K562 (cell line): ENCODE data around the gene SYCP3. TPM values are rescaled to one million over a fixed set of nuclear protein-coding genes. Genes with fewer than 3 reads are reported as not detected.
A peak's percentile ranks its signal among the peaks of the same experiment; 100 is the strongest.

Experiments used
- ATAC-seq: fragments of 200-7000 bp; cut with Tn5 transposase; 3 replicates; pipeline ENCODE4 v1.9.1; 2020; ENCODE audit warnings: moderate library complexity
- BruUV-seq: library from RNA; stranded (reverse); fragments of 400-500 nt; replicated peaks from 2 replicates; lab custom pipeline; 2021; lab: Mats Ljungman, UMichigan
- CTCF ChIA-PET: fragments of 300-600 bp; formaldehyde crosslinking; extraction: SDS; loops from one replicate; lab custom pipeline; 2021; ENCODE audit warnings: low intra/inter-chr PET ratio; lab: Yijun Ruan, JAX
- POLR2A ChIA-PET: fragments of 300-600, 350-650 bp; sonication (Branson Sonifier 250); formaldehyde crosslinking; extraction: SDS; loops from one replicate; lab custom pipeline; 2021; ENCODE audit warnings: antibody characterized with exemption, inconsistent platforms; lab: Yijun Ruan, JAX
- DNase-seq, 4 experiments: peaks; one replicate each; pipeline versions ENCODE4 v3.0.0 to v3.0.0-alpha.2; 2011 to 2018; ENCODE audit warnings: low spot score in 3 of 4, mixed read lengths in 3 of 4; ENCODE audit errors: extremely low read depth in 1 of 4
- FAIRE-seq: peaks from 2 replicates; lab custom pipeline; 2011; peaks lifted over from hg19 to GRCh38; lab: Jason Lieb, UNC
- H2AFZ ChIP-seq: 2 replicates; pipeline ENCODE4 v1.6.0; 2011; ENCODE audit warnings: low read depth, low read length, control low read depth, inconsistent platforms
- H3K27ac ChIP-seq: fragments of 200-600 bp; 3 replicates; pipeline ENCODE4 v1.8.0; 2011; ENCODE audit warnings: low read depth, mild to moderate bottlenecking, control low read depth, inconsistent platforms, low read length, moderate library complexity, mixed read lengths; ENCODE audit errors: extremely low read depth
- H3K27me3 ChIP-seq, 2 experiments: fragments of 300-600 bp in 1 of 2; 2 replicates in 1 of 2; 3 replicates in 1 of 2; pipeline versions ENCODE4 v1.6.0 to v1.8.0; 2011; ENCODE audit warnings: inconsistent platforms in 2 of 2, low read length in 2 of 2, mild to moderate bottlenecking in 1 of 2, mixed read lengths in 1 of 2, moderate library complexity in 1 of 2; ENCODE audit not compliant: control insufficient read depth in 2 of 2, insufficient read depth in 2 of 2
- H3K36me3 ChIP-seq: fragments of 300-600 bp; 3 replicates; pipeline ENCODE4 v1.8.0; 2011; ENCODE audit warnings: mild to moderate bottlenecking, low read length, inconsistent platforms; ENCODE audit not compliant: control insufficient read depth, insufficient read depth
- H3K4me1 ChIP-seq, 2 experiments: fragments of 200-600 bp in 1 of 2; replicated peaks in 1 of 2; 2 replicates in 1 of 2; 3 replicates in 1 of 2; pipeline versions ENCODE4 v1.5.1 to v1.8.0; 2011; ENCODE audit warnings: inconsistent platforms in 2 of 2, low read length in 2 of 2, mild to moderate bottlenecking in 1 of 2, mixed read lengths in 1 of 2, moderate library complexity in 1 of 2; ENCODE audit not compliant: control insufficient read depth in 2 of 2, insufficient read depth in 2 of 2
- H3K4me2 ChIP-seq: 2 replicates; pipeline ENCODE4 v1.6.1; 2011; ENCODE audit warnings: low read length, control low read depth, inconsistent platforms, mixed read lengths; ENCODE audit not compliant: insufficient read depth
- H3K4me3 ChIP-seq: fragments of 200-600 bp; sonication (generic), shearing (Covaris generic); 2 replicates; pipeline ENCODE4 v1.5.1; 2016; ENCODE audit warnings: control low read depth, inconsistent platforms
- H3K79me2 ChIP-seq: fragments of 200-600 bp; 3 replicates; pipeline ENCODE4 v1.8.0; 2011; ENCODE audit warnings: low read length, inconsistent platforms; ENCODE audit not compliant: control insufficient read depth, insufficient read depth
- H3K9ac ChIP-seq, 2 experiments: 2 replicates each; pipeline versions ENCODE4 v1.6.0 to v1.6.1; 2011; ENCODE audit warnings: low read depth in 2 of 2, low read length in 2 of 2, control low read depth in 1 of 2, inconsistent platforms in 1 of 2, mild to moderate bottlenecking in 1 of 2, mixed read lengths in 1 of 2; ENCODE audit not compliant: insufficient read depth in 1 of 2
- H3K9me1 ChIP-seq: one replicate; pipeline ENCODE4 v1.6.0; 2011; ENCODE audit warnings: inconsistent platforms, mild to moderate bottlenecking, low read length, moderate library complexity; ENCODE audit not compliant: control insufficient read depth, insufficient read depth
- H3K9me3 ChIP-seq: replicated peaks from 2 replicates; pipeline ENCODE4 v1.5.1; 2011; ENCODE audit warnings: low read depth, low read length, inconsistent platforms; ENCODE audit not compliant: control insufficient read depth, insufficient read depth
- H4K20me1 ChIP-seq: replicated peaks from 2 replicates; pipeline ENCODE4 v1.6.1; 2011; ENCODE audit warnings: low read length, inconsistent platforms, mixed read lengths; ENCODE audit not compliant: control insufficient read depth, insufficient read depth
- AFF1 ChIP-seq, 2 experiments: fragments of 450-650 bp; IDR thresholded peaks; 2 replicates each; pipeline ENCODE4 v1.6.1; 2018; ENCODE audit warnings: mild to moderate bottlenecking in 2 of 2, low read depth in 1 of 2; ENCODE audit not compliant: partially characterized antibody in 2 of 2
- DMBX1 ChIP-seq: fragments of 250-450 bp; sonication (Bioruptor Pico); IDR thresholded peaks from 2 replicates; pipeline ENCODE4 v1.8.0; 2022; ENCODE audit warnings: inconsistent platforms, mild to moderate bottlenecking, moderate library complexity, borderline replicate concordance
- DPF2 ChIP-seq: fragments of 450-650 bp; IDR thresholded peaks from 2 replicates; pipeline ENCODE4 v1.6.1; 2016
- ELK3 ChIP-seq: fragments of 450-650 bp; formaldehyde crosslinking; IDR thresholded peaks from 2 replicates; pipeline ENCODE4 v1.4.0; 2020; ENCODE audit warnings: mild to moderate bottlenecking
- FOXP4 ChIP-seq: sonication (generic); formaldehyde crosslinking; IDR thresholded peaks from 2 replicates; pipeline ENCODE4 v1.8.0; 2022; ENCODE audit warnings: mild to moderate bottlenecking, missing genetic modification reagents, borderline replicate concordance
- IRF9 ChIP-seq: fragments of 450-650 bp; IDR thresholded peaks from 2 replicates; pipeline ENCODE4 v1.6.1; 2016; ENCODE audit warnings: missing biosample characterization, missing genetic modification characterization
- L3MBTL2 ChIP-seq: fragments of 450-650 bp; IDR thresholded peaks from 2 replicates; pipeline ENCODE4 v1.6.1; 2016; ENCODE audit warnings: mild to moderate bottlenecking, moderate library complexity
- MXI1 ChIP-seq: IDR thresholded peaks from 2 replicates; pipeline ENCODE4 v1.6.1; 2011; ENCODE audit warnings: low read depth, mild to moderate bottlenecking, improper control_type of control experiment, low read length
- PHTF2 ChIP-seq: fragments of 250-450 bp; sonication (Bioruptor Pico); IDR thresholded peaks from 2 replicates; pipeline ENCODE4 v1.5.0; 2021; ENCODE audit warnings: mild to moderate bottlenecking
- PPARD ChIP-seq: fragments of 250-450 bp; sonication (Bioruptor Pico); IDR thresholded peaks from 2 replicates; pipeline ENCODE4 v1.8.0; 2022; ENCODE audit warnings: inconsistent platforms, mild to moderate bottlenecking, moderate library complexity
- RBM25 ChIP-seq: fragments of 200-400 bp; formaldehyde crosslinking; IDR thresholded peaks from 2 replicates; pipeline ENCODE4 v1.6.1; 2018; ENCODE audit warnings: low read length, low read depth, moderate library complexity; ENCODE audit not compliant: severe bottlenecking
- ZNF12 ChIP-seq: sonication (generic); formaldehyde crosslinking; IDR thresholded peaks from 2 replicates; pipeline ENCODE4 v1.4.0; 2020; ENCODE audit warnings: mild to moderate bottlenecking, missing genetic modification reagents
- ZNF561 ChIP-seq: fragments of 450-650 bp; formaldehyde crosslinking; conservative IDR thresholded peaks from 2 replicates; pipeline ENCODE4 v1.4.0; 2020; ENCODE audit warnings: mild to moderate bottlenecking, moderate library complexity
- ZNF75A ChIP-seq: fragments of 450-650 bp; formaldehyde crosslinking; IDR thresholded peaks from 2 replicates; pipeline ENCODE4 v1.4.0; 2020; ENCODE audit warnings: mild to moderate bottlenecking
- WGBS: fragments of 100-300 bp; shearing (Covaris generic); methylation state at CpG from one replicate; pipeline ENCODE4 v1.1.6; 2016; ENCODE audit warnings: low coverage, mixed read lengths; ENCODE audit not compliant: insufficient coverage; ENCODE audit errors: missing lambda C conversion rate; 5-methylcytosine and 5-hydroxymethylcytosine counted together
- in situ Hi-C: fragments of 300-500 bp; cut with MboI; formaldehyde crosslinking; loops from 4 replicates; pipeline ENCODE4 v1.15.0; 2018; ENCODE audit warnings: inconsistent platforms, mixed read lengths
- intact Hi-C: fragments of 100-400 bp; cut with micrococcal nuclease; formaldehyde crosslinking; loops from 2 replicates; pipeline ENCODE4 v1.14.2; 2022
- polyA plus RNA-seq, 8 experiments: library from polyadenylated mRNA; depleted of rRNA in 4 of 8; stranded (reverse) in 5 of 8; unstranded in 3 of 8; fragments of >200 nt; fragmentation: Nextera tagmentation in 2 of 8; fragmentation: Illumina TruSeq in 1 of 8; extraction: Ambion mirVana in 2 of 8; extraction: Trizol in 1 of 8; gene quantifications; 2 replicates each; pipeline versions ENCODE4 v1.2.1 to v1.2.3, GENCODE V29; 2011 to 2014; ENCODE audit warnings: inconsistent platforms in 1 of 8, missing spikeins in 1 of 8
- total RNA-seq, 7 experiments: library from RNA; depleted of rRNA in 6 of 7; stranded (reverse); fragments of >200 nt in 6 of 7; fragmentation: Illumina TruSeq in 2 of 7; extraction: Trizol in 2 of 7; gene quantifications; 2 replicates each; pipeline versions ENCODE4 v1.2.1 to v1.2.3, GENCODE V29; 2011 to 2021; ENCODE audit warnings: low replicate concordance in 1 of 7

The SYCP3 gene
- total and polyA plus RNA-seq, 9 of the 15 experiments (the other 6 are each of a cell fraction or from before 2014, with no cell fraction given): 0.11 to 0.25 (median 0.22) TPM; not detected in 4

- TF ChIP-seq DMBX1 (CRISPR knock-in tag) (no peak), L3MBTL2 (no peak), ZNF12 (no peak)
Measured at GRCh38 chr12:101680647-101681046, 58.6 kb downstream of the SYCP3 start (continued).

- Histone ChIP-seq H3K36me3 (no peaks in the 10 kb centered on the region), H3K79me2 (no peaks in the 10 kb centered on the region), H4K20me1 (no peaks in the 10 kb centered on the region), H3K4me2 (no peak overlapping the region), H3K4me1 (no peaks in the 10 kb centered on the region), H3K27ac (no peak overlapping the region), H3K9ac (no peak overlapping the region), H3K4me3 (no peak overlapping the region), H2AFZ (no peak overlapping the region), H3K27me3 (no peaks in the 10 kb centered on the region; a peak in 1 of 5 replicates), H3K9me1 (no peaks in the 10 kb centered on the region), H3K9me3 (no peaks in the 10 kb centered on the region)
- in situ Hi-C loops (no loop called here), intact Hi-C loops (no loop called here)
- DNase-seq (no peak), FAIRE-seq (no peak), ATAC-seq (0 out of 3 replicates have a peak, but pooled peaks have one; percentile 33)
- ChIA-PET CTCF (no interaction called here), POLR2A (no interaction called here)
- 24% methylated on average over 3 of the region's 3 CpGs for WGBS
- no TSS peak for BruUV-seq
- TF ChIP-seq ELK3 (CRISPR knock-in tag) (no peak), FOXP4 (CRISPR knock-in tag) (no peak), MXI1 (no peak), AFF1 (IDR thresholded peaks at IDR 0.05; ENCODE audit: low read depth in 1 of 2, partially characterized antibody in 2 of 2) (no peak), DPF2 (no peak), ZNF75A (CRISPR knock-in tag) (no peak), RBM25 (no peak), ZNF561 (no peak), PHTF2 (CRISPR knock-in tag) (no peak), IRF9 (tag) (no peak), PPARD (CRISPR knock-in tag) (no peak)
Measured at GRCh38 chr12:101680240-101680639, 59.0 kb downstream of the SYCP3 start.
